BJ (cell line): ENCODE results near the gene JPH4. TPM values are rescaled to one million over a fixed set of nuclear protein-coding genes. Genes with fewer than 3 reads are reported as not detected.

ENCODE experiments used
- CTCF ChIA-PET: fragments of 350-600 bp; formaldehyde crosslinking; extraction: SDS; loops from one replicate; lab custom pipeline; 2021; ENCODE audit warnings: antibody characterized with exemption, inconsistent platforms; lab: Yijun Ruan, JAX
- POLR2A ChIA-PET: fragments of 300-600 bp; sonication (Branson Sonifier 250); formaldehyde crosslinking; extraction: SDS; loops from one replicate; lab custom pipeline; 2021; ENCODE audit warnings: antibody characterized with exemption; lab: Charles Lee
- DNase-seq: peaks from one replicate; pipeline ENCODE4 v3.0.0-alpha.2; 2011; ENCODE audit warnings: low read depth
- H3K27me3 ChIP-seq: 2 replicates; pipeline ENCODE4 v1.6.0; 2011; ENCODE audit warnings: low read length; ENCODE audit not compliant: control insufficient read depth, insufficient read depth
- H3K36me3 ChIP-seq: 2 replicates; pipeline ENCODE4 v1.5.1; 2011; ENCODE audit warnings: low read length; ENCODE audit not compliant: control insufficient read depth, insufficient read depth
- H3K4me3 ChIP-seq: 2 replicates; pipeline ENCODE4 v1.5.1; 2011; ENCODE audit warnings: low read depth, mild to moderate bottlenecking, control low read depth, low read length
- CTCF ChIP-seq: IDR thresholded peaks from 2 replicates; pipeline ENCODE4 v1.5.1; 2011; ENCODE audit warnings: low read depth, mild to moderate bottlenecking, control low read depth, inconsistent platforms, low read length, moderate library complexity; ENCODE audit not compliant: insufficient read depth
- polyA plus RNA-seq: library from polyadenylated mRNA; depleted of rRNA; stranded (reverse); fragments of >200 nt; gene quantifications from 2 replicates; pipeline ENCODE4 v1.2.3, GENCODE V29; 2011

Gene JPH4
- polyA plus RNA-seq, 1 experiment: not detected

GRCh38 chr14:23622990-23623389 lies 44.4 kb upstream of the JPH4 start:
- ChIA-PET POLR2A (no interaction called here), CTCF (interaction anchor here (1.5 kb wide), 1 partner anchor 9 kb away, joined by 6 read pairs; no protein-coding TSS in a partner anchor)
- no peak for DNase-seq
- no peak for TF ChIP-seq CTCF
- no peaks in the 10 kb centered on the region for H3K36me3 ChIP-seq
- no peak overlapping the region for H3K4me3 ChIP-seq
- no peaks in the 10 kb centered on the region for H3K27me3 ChIP-seq

GRCh38 chr14:23621932-23622730 lies 43.5 kb upstream of the JPH4 start:
- ChIA-PET POLR2A (no interaction called here), CTCF (interaction anchor here (0.8 to 3.6 kb wide), 3 partner anchors 8 to 289 kb away, joined by 3 to 20 read pairs (median 4); no protein-coding TSS in a partner anchor)
- no peak for DNase-seq
- H3K36me3 ChIP-seq: no peaks in the 10 kb centered on the region
- H3K27me3 ChIP-seq: no peaks in the 10 kb centered on the region
- H3K4me3 ChIP-seq: no peak overlapping the region
- no peak for TF ChIP-seq CTCF

GRCh38 chr14:23621204-23621931 lies 42.8 kb upstream of the JPH4 start:
- ChIA-PET POLR2A (no interaction called here), CTCF (interaction anchor here (1.8 to 3.6 kb wide), 2 partner anchors 10 to 289 kb away, joined by 4 to 20 read pairs; no protein-coding TSS in a partner anchor)
- no peak for DNase-seq
- Histone ChIP-seq H3K4me3 (no peak overlapping the region), H3K36me3 (no peaks in the 10 kb centered on the region), H3K27me3 (no peaks in the 10 kb centered on the region)
- no peak for TF ChIP-seq CTCF

GRCh38 chr14:23620177-23620702 lies 41.6 kb upstream of the JPH4 start:
- ChIA-PET POLR2A (no interaction called here), CTCF (interaction anchor here (1.8 to 3.6 kb wide), 2 partner anchors 11 to 291 kb away, joined by 4 to 20 read pairs; no protein-coding TSS in a partner anchor)
- Histone ChIP-seq H3K27me3 (no peaks in the 10 kb centered on the region), H3K36me3 (no peaks in the 10 kb centered on the region), H3K4me3 (no peak overlapping the region)
- no peak for TF ChIP-seq CTCF
- DNase-seq: no peak
